H54 (cell line): ENCODE measurements around the gene TMEM41A.

Experiments
- DNase-seq: peaks from one replicate; pipeline ENCODE4 v3.0.0; 2011; ENCODE audit warnings: low spot score, mixed read lengths; ENCODE audit not compliant: insufficient read length
- FAIRE-seq: peaks from 3 replicates; lab custom pipeline; 2011; peaks lifted over from hg19 to GRCh38; lab: Jason Lieb, UNC
- POLR2A ChIP-seq: IDR thresholded peaks from 2 replicates; pipeline ENCODE4 v1.6.1; 2011; ENCODE audit warnings: low read depth, mild to moderate bottlenecking, low read length

Gene TMEM41A

DNA sequence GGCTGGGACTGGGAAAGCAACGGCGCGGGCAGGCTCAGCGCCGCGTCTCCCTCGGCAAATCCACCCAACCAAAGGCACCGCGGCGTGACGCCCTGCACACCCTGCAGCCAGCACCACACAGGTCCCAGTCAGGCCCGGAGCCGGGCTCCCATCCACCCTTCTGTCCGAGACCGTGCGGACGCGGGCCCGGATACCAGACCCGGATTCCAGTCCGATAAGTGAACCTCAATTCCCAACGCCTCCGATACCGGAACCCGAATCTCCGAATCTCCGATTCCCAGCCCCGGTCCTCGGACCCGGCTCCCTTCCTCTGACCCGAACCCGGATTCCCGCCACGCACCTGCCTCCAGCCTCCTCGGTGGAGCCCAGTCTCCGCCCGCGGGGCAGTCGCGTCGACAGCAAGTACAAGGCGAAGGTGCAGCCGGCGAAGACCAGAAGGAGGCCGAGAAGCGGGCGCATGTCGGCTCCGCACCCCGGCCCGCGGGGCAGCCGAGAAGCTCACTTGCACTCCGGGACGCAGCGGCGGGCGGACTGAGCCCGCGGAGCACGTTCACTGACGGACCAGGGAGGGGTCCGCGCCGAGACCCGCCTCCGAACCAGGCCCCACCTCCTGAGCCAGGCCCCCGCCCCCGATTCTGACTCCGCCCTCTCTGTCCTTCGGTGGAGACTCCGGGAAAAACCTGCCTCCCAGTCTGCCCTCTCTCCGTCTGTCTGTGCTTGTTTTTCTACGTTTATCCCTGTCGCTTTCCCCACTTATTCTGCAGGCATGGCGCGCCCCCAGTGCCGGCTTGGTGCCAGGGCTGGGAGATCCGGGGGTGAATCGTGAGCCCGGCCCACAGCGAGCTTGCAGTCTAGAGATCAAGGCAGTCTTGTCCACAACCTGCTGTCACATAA, at the start of gene TMEM41A:
Gene TMEM41A (minus strand): TSS at position 533 of the 894 bp plus-strand sequence. CDS start 74 bp downstream, at position 459.
- peak; percentile 65 for FAIRE-seq
- TF ChIP-seq POLR2A, result peak; percentile 82
- peak; percentile 90 for DNase-seq

GRCh38 chr3:185540695-185541094, 41.9 kb upstream of the TMEM41A start:
- FAIRE-seq, result no peak
- no peak for DNase-seq
- no peak for TF ChIP-seq POLR2A

GRCh38 chr3:185539934-185540333, 41.1 kb upstream of the TMEM41A start:
- no peak for DNase-seq
- no peak for FAIRE-seq
- TF ChIP-seq POLR2A, result no peak

- FAIRE-seq (peak; percentile 100), DNase-seq (peak; percentile 87)
- no peak for TF ChIP-seq POLR2A
Measured at GRCh38 chr3:185537369-185537970, 38.6 kb upstream of the TMEM41A start.

GRCh38 chr3:185534511-185534910, 35.7 kb upstream of the TMEM41A start:
- DNase-seq (no peak), FAIRE-seq (no peak)
- TF ChIP-seq POLR2A, result no peak

- FAIRE-seq (no peak), DNase-seq (no peak)
- no peak for TF ChIP-seq POLR2A
Measured at GRCh38 chr3:185532901-185533300, 34.1 kb upstream of the TMEM41A start.

GRCh38 chr3:185530856-185531255, 32.0 kb upstream of the TMEM41A start:
- TF ChIP-seq POLR2A, result no peak
- FAIRE-seq, result no peak

DNA sequence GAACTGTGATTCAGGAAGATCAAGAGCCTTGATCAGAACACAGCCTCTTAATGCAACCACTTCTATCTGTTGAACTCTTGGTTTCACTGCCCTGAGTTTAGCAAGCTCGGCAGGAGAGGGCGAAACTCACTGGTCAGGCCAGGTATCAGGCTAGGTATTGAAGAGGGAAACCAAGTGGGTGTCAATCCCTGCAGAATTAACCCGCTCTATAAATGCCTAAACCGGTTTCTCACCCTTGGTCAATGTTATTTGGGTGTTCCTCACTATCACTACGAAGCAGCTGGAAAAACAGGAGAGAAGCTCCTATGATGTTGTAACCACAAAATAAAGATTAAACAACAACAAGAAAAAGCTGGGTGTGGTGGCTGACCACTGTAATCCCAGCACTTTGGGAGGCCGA, 29.7 kb upstream of the TMEM41A start:
- TF ChIP-seq POLR2A, result no peak
- DNase-seq (no peak), FAIRE-seq (no peak)

More at GRCh38 chr3:185530856-185531255, 32.0 kb upstream of the TMEM41A start:
- no peak for DNase-seq

DNA sequence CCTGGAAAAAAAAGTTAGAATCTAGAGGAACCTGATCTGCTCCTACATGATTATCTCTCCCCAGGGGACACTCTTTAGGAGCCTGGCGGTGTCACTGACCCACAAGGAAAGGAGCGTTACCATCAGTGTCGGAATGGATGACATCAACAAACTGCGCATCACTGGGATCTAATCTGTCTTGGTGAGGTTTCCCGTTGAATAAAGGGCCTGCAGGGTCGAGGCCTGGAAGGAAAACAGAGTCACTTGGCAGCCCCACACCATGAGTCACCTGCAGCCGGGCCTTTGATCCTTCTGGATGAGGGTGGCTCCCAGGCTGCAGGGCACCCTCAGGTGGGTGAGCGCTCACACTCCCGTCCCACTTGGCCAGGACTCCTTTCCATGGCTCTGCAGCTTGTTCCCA, 28.5 kb upstream of the TMEM41A start:
- FAIRE-seq (no peak), DNase-seq (no peak)
- TF ChIP-seq POLR2A, result no peak

GRCh38 chr3:185526349-185526951, 27.6 kb upstream of the TMEM41A start:
- no peak for DNase-seq
- FAIRE-seq, result no peak
- TF ChIP-seq POLR2A, result no peak

DNA sequence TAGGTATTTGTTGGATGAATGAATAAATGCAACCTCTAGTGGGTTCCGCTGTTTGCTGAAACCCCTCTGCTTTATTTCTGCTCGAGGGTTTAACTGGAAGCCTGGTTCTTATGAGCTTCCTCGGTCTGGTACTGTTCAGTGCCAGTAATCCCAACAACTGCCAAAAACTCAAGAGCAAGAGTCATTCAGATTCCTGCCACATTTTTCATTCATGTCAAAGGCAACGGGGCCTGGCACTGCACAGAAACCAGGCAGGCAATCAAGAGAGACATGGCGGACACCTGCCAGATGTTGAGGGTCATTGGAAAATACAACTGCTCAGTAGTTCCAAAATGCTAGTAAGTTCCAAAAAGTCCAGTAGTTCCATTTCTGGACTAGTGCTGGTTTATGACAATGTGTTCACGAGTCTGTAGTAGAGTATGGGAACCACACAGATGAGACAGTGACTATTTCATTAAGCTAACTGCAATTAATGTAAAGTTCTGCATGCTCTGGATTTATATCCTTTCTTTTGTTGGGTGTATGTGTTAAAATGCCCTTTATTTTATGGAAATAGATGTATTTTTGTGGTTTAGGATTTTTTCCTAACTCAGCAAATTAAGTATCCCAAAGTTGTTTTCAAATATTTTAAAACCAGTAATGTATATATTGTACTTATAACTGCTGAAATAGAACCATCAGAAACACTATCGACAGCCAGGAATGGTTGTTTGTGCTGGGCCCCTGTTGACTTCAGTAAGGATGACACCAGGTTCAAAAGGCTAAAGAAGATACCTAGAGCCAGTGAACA, 22.7 kb upstream of the TMEM41A start:
- DNase-seq, result no peak
- TF ChIP-seq POLR2A, result no peak
- FAIRE-seq, result no peak

GRCh38 chr3:185519021-185519420, 20.2 kb upstream of the TMEM41A start:
- FAIRE-seq (no peak), DNase-seq (no peak)
- TF ChIP-seq POLR2A, result no peak

- FAIRE-seq (no peak), DNase-seq (no peak)
- no peak for TF ChIP-seq POLR2A
Measured at GRCh38 chr3:185517387-185518130, 18.7 kb upstream of the TMEM41A start.
